ENCODE results near the gene PPP1R9A. TPM values are rescaled to one million over a fixed set of nuclear protein-coding genes. Genes with fewer than 3 reads are reported as not detected.

PPP1R9A gene
- total RNA-seq, 1 donor from 2014 or later = 19.9 TPM

DNA sequence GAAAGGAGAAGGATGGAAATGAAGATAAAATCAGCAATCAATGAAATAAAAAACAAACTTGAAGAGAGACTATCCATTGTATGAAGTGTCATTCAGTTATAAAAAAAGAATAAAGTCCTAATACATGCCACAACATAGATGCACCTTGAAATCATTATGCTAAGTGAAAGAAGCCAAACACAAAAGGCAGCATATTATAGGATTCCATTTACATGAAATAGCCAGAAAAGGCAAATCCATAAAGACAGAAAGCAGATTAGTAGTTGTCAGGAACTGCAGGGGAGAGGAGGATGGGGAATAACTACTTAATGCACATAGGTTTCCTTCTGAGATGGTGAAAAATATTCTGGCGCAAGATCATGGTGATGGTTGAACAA is 423.6 kb downstream of the PPP1R9A start:
- no peaks in the 10 kb centered on the region for H3K36me3 ChIP-seq (ENCODE audit: control insufficient read depth, insufficient read depth, low read length)
- no peak for DNase-seq (ENCODE audit: low read depth)
- TF ChIP-seq, protein P1, sequence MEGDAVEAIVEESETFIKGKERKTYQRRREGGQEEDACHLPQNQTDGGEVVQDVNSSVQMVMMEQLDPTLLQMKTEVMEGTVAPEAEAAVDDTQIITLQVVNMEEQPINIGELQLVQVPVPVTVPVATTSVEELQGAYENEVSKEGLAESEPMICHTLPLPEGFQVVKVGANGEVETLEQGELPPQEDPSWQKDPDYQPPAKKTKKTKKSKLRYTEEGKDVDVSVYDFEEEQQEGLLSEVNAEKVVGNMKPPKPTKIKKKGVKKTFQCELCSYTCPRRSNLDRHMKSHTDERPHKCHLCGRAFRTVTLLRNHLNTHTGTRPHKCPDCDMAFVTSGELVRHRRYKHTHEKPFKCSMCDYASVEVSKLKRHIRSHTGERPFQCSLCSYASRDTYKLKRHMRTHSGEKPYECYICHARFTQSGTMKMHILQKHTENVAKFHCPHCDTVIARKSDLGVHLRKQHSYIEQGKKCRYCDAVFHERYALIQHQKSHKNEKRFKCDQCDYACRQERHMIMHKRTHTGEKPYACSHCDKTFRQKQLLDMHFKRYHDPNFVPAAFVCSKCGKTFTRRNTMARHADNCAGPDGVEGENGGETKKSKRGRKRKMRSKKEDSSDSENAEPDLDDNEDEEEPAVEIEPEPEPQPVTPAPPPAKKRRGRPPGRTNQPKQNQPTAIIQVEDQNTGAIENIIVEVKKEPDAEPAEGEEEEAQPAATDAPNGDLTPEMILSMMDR (IDR thresholded peaks at IDR 0.05; ENCODE audit: insufficient read depth, low read length, poor library complexity, severe bottlenecking) = no peak
- no peaks in the 10 kb centered on the region for H3K27me3 ChIP-seq (ENCODE audit: control insufficient read depth, insufficient read depth, low read length)
- no peak overlapping the region for H3K4me3 ChIP-seq (ENCODE audit: low read depth, low read length)

DNA sequence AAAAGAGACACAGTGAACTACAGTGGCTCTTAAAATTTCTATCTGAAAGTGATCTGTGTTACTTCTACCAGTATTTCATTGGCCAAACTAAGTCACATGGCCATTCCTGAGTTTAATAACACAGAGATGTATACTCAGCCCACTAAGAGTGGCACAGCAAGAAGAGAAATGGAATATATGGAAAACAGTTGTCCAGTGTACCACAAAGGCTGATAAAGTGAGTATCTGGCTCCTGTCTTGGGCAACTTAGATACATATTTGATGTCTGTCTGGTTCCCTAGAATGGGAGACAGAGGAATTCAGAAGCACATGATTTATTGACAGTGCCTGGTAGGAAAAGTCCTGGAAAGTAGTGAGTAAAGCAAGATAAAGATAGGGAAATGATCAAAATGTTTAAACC is 427.1 kb downstream of the PPP1R9A start:
- no peaks in the 10 kb centered on the region for H3K36me3 ChIP-seq (ENCODE audit: control insufficient read depth, insufficient read depth, low read length)
- no peaks in the 10 kb centered on the region for H3K27me3 ChIP-seq (ENCODE audit: control insufficient read depth, insufficient read depth, low read length)
- no peak for DNase-seq (ENCODE audit: low read depth)
- H3K4me3 ChIP-seq (ENCODE audit: low read depth, low read length) = no peak overlapping the region
- TF ChIP-seq, protein P1 (IDR thresholded peaks at IDR 0.05; ENCODE audit: insufficient read depth, low read length, poor library complexity, severe bottlenecking) = no peak

DNA sequence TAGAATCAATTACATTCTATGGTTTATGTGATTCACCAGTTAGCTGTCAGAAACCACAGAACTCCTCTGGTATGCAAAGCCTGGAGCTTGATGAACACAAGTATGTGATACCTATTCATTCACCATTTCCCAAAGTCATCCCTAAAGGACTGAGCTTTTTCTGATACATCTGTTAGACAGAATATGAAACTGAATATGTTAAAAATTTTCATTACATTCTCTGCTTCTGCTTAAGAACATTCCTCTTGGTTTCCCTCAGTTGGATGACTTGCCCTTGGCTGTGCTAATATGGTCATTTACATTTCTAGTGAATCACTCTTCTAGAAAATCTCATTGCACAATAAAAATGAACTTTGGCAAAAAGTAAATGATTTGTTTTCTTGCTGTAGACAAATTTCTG is 427.7 kb downstream of the PPP1R9A start:
- Histone ChIP-seq H3K27me3 (ENCODE audit: control insufficient read depth, insufficient read depth, low read length) (no peaks in the 10 kb centered on the region), H3K4me3 (ENCODE audit: low read depth, low read length) (no peak overlapping the region), H3K36me3 (ENCODE audit: control insufficient read depth, insufficient read depth, low read length) (no peaks in the 10 kb centered on the region)
- DNase-seq (ENCODE audit: low read depth) = peak; percentile 51
- TF ChIP-seq, protein P1 (IDR thresholded peaks at IDR 0.05; ENCODE audit: insufficient read depth, low read length, poor library complexity, severe bottlenecking) = no peak

DNA sequence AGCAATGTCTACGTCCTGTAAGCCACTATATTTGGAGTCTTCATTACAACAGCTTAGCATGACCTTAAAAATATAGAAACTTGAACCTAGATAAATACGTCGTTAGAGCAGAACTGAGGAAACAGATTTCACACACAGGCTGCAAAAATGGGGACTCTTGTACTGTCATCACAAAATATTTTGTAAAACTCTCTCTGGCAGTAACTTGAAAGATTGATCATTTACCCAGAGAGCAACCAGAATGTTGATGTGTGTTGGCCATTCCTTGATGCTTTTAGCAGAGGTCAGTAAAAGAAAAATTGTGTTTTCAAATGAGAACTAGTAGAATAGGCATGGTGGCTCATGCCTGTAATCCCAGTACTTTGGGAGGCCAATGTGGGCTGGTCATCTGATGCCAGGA is 431.4 kb downstream of the PPP1R9A start:
- Histone ChIP-seq H3K36me3 (ENCODE audit: control insufficient read depth, insufficient read depth, low read length) (no peaks in the 10 kb centered on the region), H3K27me3 (ENCODE audit: control insufficient read depth, insufficient read depth, low read length) (no peaks in the 10 kb centered on the region), H3K4me3 (ENCODE audit: low read depth, low read length) (no peak overlapping the region)
- TF ChIP-seq, protein P1 (IDR thresholded peaks at IDR 0.05; ENCODE audit: insufficient read depth, low read length, poor library complexity, severe bottlenecking) = no peak
- no peak for DNase-seq (ENCODE audit: low read depth)

DNA sequence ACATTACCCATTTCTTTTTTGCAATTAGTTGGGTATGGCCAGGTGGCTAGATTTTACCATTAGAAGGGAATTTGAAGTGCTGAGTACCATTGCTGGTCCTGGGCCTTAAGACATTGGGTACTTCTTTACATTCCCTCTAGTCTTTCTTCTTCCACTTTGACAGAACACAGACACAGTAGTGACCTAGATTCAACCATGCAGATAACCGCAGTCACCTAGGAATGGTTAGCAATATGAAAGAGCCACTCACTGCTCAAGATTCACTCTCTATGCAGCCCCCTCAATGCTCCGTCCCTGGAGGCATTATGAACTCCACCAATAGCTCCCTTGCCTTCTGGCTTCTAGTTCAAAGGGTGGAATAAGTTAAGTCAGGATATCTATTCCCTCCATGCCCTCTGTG is 433.1 kb downstream of the PPP1R9A start:
- Histone ChIP-seq H3K27me3 (ENCODE audit: control insufficient read depth, insufficient read depth, low read length) (no peaks in the 10 kb centered on the region), H3K36me3 (ENCODE audit: control insufficient read depth, insufficient read depth, low read length) (no peaks in the 10 kb centered on the region)

DNA sequence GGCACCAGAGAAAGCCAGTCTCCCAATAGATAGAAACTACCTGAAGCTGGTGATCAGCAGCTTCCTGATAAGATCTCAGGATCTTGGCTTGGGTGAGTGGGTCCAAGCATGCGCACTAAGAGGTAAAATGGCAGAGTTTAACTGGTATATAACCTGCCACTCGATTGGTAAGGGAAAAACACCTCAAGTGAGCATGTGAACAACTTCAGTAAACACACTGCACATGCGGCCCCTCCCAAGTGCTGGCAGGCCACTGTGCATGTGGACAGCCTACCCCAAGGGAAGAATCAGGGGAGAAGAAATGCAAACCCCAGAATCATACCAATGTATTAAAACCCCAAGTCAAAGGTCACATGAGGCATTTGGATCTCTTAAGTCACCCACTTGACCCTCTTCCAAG is 434.6 kb downstream of the PPP1R9A start:
- Histone ChIP-seq H3K27me3 (ENCODE audit: control insufficient read depth, insufficient read depth, low read length) (no peaks in the 10 kb centered on the region), H3K36me3 (ENCODE audit: control insufficient read depth, insufficient read depth, low read length) (no peaks in the 10 kb centered on the region), H3K4me3 (ENCODE audit: low read depth, low read length) (no peak overlapping the region)
- no peak for DNase-seq (ENCODE audit: low read depth)
- TF ChIP-seq, protein P1 (IDR thresholded peaks at IDR 0.05; ENCODE audit: insufficient read depth, low read length, poor library complexity, severe bottlenecking) = no peak

More for the DNA sequence above, 433.1 kb downstream of the PPP1R9A start:
- TF ChIP-seq, protein P1 (IDR thresholded peaks at IDR 0.05; ENCODE audit: insufficient read depth, low read length, poor library complexity, severe bottlenecking) = no peak
- no peak for DNase-seq (ENCODE audit: low read depth)
- no peak overlapping the region for H3K4me3 ChIP-seq (ENCODE audit: low read depth, low read length)

All from kidney epithelial cell (primary cell).